Measurements from ENCODE around the gene ZNF148. TPM values are rescaled to one million over a fixed set of nuclear protein-coding genes. Genes with fewer than 3 reads are reported as not detected.

ZNF148 gene
- total RNA-seq, 2 donors from 2014 or later, result 12.5 to 15.0 TPM

- Histone ChIP-seq H3K27ac (no peak overlapping the region), H3K4me1 (no peaks in the 10 kb centered on the region), H3K36me3 (replicated peaks in 1 of 2; ENCODE audit: insufficient read depth in 1 of 2, low read depth in 2 of 2) (peaks cover 0 to 4% of the 10 kb centered on the region in 2 donors), H3K9me3 (no peaks in the 10 kb centered on the region), H3K27me3 (no peaks in the 10 kb centered on the region), H3K4me3 (no peak overlapping the region)
- no peak for TF ChIP-seq POLR2A (IDR thresholded peaks at IDR 0.05)
- TF ChIP-seq CTCF (IDR thresholded peaks at IDR 0.05), result no peak
- intact Hi-C loops (cut with DNase I), result no loop called here
- WGBS, 2 donors, result 83 to 84% methylated on average over 7 of the region's 7 CpGs
- DNase-seq, result no peak
- ATAC-seq, result no peak
Measured at GRCh38 chr3:125229168-125229567, 146.0 kb downstream of the ZNF148 start.

- 81 to 91% methylated on average over 3 of the region's 3 CpGs for WGBS, 2 donors
- intact Hi-C loops (cut with DNase I), result no loop called here
- H3K27me3 ChIP-seq, result no peaks in the 10 kb centered on the region
- H3K36me3 ChIP-seq (replicated peaks in 1 of 2; ENCODE audit: insufficient read depth in 1 of 2, low read depth in 2 of 2), result no peaks in the 10 kb centered on the region
- no peaks in the 10 kb centered on the region for H3K9me3 ChIP-seq
- no peak overlapping the region for H3K27ac ChIP-seq
- no peak for DNase-seq
- TF ChIP-seq CTCF (IDR thresholded peaks at IDR 0.05) (no peak), POLR2A (IDR thresholded peaks at IDR 0.05) (no peak)
- no peak overlapping the region for H3K4me3 ChIP-seq
- no peak for ATAC-seq
- H3K4me1 ChIP-seq, result no peaks in the 10 kb centered on the region
Measured at GRCh38 chr3:125221831-125222230, 153.3 kb downstream of the ZNF148 start.

GRCh38 chr3:125220727-125221429 is 154.2 kb downstream of the ZNF148 start:
- Histone ChIP-seq H3K36me3 (replicated peaks in 1 of 2; ENCODE audit: insufficient read depth in 1 of 2, low read depth in 2 of 2) (no peaks in the 10 kb centered on the region), H3K4me1 (no peaks in the 10 kb centered on the region), H3K9me3 (no peaks in the 10 kb centered on the region), H3K27ac (no peak overlapping the region), H3K4me3 (no peak overlapping the region), H3K27me3 (no peaks in the 10 kb centered on the region)
- WGBS, 2 donors, result 69 to 87% methylated on average over 7 of the region's 7 CpGs
- ATAC-seq, result no peak
- TF ChIP-seq POLR2A (IDR thresholded peaks at IDR 0.05), result no peak
- no peak for TF ChIP-seq CTCF (IDR thresholded peaks at IDR 0.05)
- DNase-seq, result no peak
- intact Hi-C loops (cut with DNase I), result no loop called here

- Histone ChIP-seq H3K9me3 (no peaks in the 10 kb centered on the region), H3K27me3 (no peaks in the 10 kb centered on the region), H3K27ac (no peak overlapping the region), H3K36me3 (replicated peaks in 1 of 2; ENCODE audit: insufficient read depth in 1 of 2, low read depth in 2 of 2) (no peaks in the 10 kb centered on the region), H3K4me1 (no peaks in the 10 kb centered on the region), H3K4me3 (no peak overlapping the region)
- DNase-seq, result no peak
- 83 to 84% methylated on average over 10 of the region's 10 CpGs for WGBS, 2 donors
- intact Hi-C loops (cut with DNase I), result no loop called here
- TF ChIP-seq POLR2A (IDR thresholded peaks at IDR 0.05) (no peak), CTCF (IDR thresholded peaks at IDR 0.05) (no peak)
- ATAC-seq, result no peak
Measured at GRCh38 chr3:125220183-125220582, 154.9 kb downstream of the ZNF148 start.

GRCh38 chr3:125219261-125219701 is 155.8 kb downstream of the ZNF148 start:
- peaks cover under 1% of the 10 kb centered on the region for H3K4me1 ChIP-seq
- no peaks in the 10 kb centered on the region for H3K9me3 ChIP-seq
- 69 to 77% methylated on average over 3 to 8 of the region's 8 CpGs for WGBS, 2 donors
- TF ChIP-seq POLR2A (IDR thresholded peaks at IDR 0.05) (no peak), CTCF (IDR thresholded peaks at IDR 0.05) (no peak)
- no peaks in the 10 kb centered on the region for H3K36me3 ChIP-seq (replicated peaks in 1 of 2; ENCODE audit: insufficient read depth in 1 of 2, low read depth in 2 of 2)
- no peak overlapping the region for H3K27ac ChIP-seq
- peak; percentile 21 for ATAC-seq
- no peak for DNase-seq
- no peaks in the 10 kb centered on the region for H3K27me3 ChIP-seq
- no peak overlapping the region for H3K4me3 ChIP-seq
- intact Hi-C loops (cut with DNase I), result no loop called here
